Midbrain (tissue), 1 donor: ENCODE measurements around the gene EPHA8.

Source experiments
- DNase-seq: peaks from one replicate; lab custom pipeline; 2025; lab: John Stamatoyannopoulos, UW

EPHA8 gene

DNA sequence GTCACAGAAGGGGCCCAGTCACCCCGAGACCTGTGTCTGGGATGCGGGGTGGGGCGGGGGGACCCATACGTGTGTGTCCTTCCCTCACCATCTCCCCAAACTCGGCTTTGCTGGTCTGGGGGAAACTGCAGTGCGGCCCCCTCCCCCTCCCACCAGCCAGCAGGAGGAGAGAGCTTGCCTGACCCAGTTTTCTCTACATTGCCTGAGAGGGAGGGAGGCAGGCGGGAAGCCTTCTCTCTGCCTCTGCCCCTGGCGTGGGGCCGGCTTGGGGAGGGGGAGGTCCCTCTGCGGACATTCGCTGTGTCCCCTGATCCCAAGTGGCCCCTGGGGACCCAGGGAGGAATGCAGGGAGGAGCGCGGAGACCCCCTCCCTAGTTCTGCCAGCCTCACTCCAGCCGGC, 3.9 kb downstream of the EPHA8 start:
- no peak for DNase-seq

DNA sequence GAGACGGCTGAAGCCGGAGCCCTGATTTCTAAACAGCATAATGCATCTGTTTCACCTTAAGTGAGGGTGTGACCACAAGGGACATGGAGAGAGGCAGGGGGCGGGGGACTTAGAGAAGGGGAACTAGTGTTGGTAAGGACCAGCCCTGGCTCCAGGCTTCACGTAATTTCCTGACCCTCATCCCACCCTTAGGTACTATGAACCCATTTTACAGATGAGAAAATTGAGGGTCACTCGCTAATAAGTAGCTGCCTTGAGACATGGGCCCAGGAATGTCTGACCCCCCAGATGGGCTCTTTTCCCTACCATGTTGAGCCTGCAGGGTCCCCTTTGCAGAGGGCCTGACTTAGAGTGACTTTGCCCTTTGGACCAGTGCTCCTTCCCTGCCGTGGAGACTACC, 4.7 kb downstream of the EPHA8 start:
- no peak for DNase-seq

DNA sequence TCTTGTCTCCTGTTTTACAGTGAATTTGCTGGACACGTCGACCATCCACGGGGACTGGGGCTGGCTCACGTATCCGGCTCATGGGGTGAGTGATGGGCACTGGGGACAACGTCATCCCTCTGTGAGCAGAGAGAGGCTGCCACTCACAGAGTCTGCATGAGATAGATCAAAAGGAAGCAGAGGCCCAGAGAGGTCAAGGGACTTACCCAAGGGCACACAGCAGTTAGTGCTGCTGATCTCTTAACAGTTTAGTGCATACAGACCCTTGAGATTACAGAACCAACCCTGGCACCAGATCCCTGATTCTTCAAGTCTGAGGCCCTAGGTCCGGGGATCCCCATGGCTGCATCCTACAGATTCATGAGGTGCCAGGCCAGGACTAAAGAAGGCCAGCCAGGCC, 6.0 kb downstream of the EPHA8 start:
- no peak for DNase-seq

DNA sequence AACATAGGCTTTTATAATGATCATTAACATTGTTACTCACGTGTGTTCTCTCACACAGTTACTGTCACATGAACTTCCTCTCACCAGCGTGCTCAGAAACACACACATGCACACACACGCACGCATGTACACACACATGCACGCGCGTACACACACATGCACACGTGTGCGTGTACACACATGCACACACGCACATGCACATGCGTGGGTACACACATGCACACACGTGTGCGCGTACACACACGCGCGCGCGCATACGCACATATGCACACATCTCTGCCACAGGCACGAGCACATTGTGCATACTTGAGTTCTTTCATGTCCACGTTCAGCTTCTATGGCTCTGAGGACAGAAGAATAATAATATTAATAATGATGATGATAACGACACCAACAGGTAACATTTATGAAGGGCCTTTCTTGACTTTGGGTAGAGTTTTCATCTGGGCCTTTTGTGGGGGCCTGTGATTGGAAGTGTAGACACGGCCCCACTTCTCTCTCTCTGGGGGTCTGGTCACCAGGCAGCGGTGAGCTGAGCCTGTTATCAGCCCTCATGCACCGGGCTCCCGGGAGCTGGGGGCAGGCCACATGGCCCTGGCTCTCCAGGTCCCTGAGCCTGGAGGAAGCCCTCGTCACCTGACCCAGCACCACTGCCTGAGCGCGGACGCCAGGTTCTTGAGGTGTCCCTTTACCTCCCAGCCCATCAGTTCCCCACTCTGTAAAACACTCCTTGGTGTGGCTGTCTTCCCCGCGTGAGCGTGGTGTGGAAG, 7.0 kb downstream of the EPHA8 start:
- no peak for DNase-seq

DNA sequence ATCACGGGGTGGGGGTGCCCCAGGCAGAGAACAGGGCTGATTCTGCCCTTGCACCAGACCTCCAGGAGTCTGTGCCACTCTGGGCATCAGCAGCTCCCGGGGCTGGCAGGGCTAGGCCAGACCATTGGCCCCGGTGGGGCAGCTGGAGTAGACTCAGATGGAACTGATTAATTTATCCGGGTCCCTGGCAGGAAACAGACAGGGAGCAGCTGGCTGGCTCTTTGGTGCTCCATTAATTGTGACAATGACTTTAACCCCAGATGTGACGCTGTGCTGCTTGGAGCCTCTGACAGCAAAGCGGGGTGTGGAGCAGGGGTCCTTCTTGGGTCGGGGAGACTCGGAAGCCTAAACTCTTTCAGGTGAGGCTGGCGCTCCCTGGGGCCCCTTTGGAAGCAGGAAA, 9.5 kb downstream of the EPHA8 start:
- DNase-seq: no peak

DNA sequence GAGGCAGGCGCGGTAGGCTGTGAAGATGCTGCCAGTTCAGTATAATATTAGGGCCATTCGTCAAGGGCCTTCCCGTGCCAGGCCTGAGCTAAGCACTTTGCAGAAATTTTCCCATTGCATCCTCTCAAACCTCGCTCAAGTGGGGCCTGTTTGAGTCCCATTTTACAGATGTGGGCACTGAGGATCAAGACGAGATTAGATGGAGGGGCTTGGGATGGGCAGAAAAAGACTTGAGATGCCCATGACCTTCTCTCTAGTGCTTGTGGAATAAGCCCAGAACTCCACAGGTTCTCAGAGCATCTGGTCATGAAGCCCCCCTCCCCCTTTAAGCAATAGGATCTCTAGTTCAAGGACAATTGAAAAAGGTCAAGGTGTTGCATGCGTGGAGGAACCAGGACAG, 9.9 kb downstream of the EPHA8 start:
- no peak for DNase-seq

DNA sequence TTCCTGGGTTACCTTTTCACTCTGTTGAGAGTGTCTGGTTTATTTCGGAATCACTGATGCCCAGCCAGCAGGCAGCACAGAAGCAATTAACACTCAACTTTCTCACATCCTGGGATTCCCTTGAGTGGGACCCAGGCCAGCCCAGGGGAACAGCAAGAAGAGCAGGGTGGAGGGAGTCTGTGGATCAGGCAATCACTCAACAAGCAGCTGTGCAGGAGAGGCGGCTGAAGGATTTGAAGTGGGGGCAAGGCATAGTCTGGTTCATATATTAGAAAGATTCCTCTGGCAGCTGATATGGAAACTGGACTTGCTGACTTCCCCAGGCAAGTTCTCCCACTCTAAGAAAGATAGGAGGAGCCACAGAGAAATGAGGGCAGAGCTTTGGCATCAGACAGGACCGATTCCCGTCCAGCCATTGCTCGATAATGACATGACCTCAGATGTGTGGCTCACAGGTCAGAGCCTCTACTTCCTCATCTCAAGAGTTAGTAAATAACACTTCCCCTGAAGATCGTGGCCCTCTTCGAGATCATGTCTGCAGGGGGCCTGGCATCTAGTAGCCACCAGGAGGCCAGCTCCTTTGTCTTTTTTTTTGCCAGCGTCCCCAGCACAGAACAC, 12.4 kb downstream of the EPHA8 start:
- DNase-seq: no peak

DNA sequence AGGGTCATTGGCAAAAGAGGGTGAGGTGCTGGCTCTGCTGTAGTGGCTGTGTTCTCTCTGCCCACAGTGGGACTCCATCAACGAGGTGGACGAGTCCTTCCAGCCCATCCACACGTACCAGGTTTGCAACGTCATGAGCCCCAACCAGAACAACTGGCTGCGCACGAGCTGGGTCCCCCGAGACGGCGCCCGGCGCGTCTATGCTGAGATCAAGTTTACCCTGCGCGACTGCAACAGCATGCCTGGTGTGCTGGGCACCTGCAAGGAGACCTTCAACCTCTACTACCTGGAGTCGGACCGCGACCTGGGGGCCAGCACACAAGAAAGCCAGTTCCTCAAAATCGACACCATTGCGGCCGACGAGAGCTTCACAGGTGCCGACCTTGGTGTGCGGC, 12.9 kb downstream of the EPHA8 start:
- no peak for DNase-seq

DNA sequence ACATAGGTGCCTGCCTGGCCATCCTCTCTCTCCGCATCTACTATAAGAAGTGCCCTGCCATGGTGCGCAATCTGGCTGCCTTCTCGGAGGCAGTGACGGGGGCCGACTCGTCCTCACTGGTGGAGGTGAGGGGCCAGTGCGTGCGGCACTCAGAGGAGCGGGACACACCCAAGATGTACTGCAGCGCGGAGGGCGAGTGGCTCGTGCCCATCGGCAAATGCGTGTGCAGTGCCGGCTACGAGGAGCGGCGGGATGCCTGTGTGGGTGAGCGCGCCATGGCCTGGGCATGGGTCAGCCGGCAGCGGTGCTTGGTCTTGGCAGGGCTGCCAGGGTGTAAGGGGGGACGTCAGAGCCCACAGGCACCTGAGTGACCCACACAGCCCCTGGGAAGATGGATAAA, 13.3 kb downstream of the EPHA8 start:
- no peak for DNase-seq

DNA sequence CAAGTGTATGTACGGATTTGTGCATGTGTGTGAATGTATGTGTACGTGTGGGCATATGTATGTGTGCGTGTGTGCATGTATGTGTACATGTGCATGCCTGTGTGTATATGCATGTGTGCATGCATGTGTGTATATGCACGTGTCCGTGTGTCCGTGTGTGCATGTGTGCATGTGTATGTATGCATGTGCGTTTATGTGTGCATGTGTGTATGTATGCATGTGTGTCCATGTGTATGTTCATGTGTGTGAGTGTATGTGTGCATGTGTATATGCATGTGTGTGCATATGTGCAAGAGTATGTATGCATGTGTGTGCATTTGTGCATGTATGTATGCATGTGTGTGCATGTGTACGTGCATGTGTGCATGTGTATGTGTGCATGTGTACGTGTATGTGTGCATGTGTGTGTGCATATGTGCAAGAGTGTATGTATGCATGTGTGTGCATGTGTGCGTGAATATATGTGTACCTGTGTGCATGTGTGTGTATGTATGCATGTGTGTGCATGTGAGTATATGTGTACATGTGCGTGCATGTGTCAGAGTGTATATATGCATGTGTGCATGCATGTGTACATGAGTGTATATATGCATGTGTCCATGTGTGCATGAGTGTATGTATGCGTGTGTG, 15.6 kb downstream of the EPHA8 start:
- DNase-seq: no peak

DNA sequence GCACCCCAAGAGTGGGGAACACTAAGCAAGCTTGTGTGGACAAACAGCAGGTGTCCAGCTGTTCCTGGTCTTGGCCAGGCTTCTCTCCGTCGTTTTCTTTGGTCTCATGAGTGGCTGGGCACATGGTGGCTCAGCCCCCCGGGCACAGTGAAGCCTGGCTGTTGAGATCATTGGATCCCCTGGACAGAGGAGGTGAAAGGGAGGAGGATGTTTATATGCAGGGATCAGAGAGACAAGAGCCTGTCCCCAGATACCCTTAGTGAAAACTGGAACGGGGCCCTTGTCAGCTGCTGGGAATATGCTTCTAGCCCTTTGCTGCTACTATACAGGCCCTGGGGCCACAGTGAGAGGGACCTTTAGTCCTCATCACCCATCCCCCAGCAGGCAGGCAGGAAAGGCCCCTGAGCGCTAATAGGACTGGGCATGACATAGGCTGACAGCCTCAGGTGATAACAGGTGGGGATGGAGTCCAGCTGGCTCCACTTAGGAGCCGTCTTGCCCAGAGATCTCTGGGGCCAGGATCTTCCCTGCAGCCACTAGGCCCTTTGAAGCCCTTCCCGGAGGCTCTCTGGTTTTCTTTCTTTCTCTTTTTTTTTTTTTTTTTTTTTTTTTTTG, 16.4 kb downstream of the EPHA8 start:
- no peak for DNase-seq

DNA sequence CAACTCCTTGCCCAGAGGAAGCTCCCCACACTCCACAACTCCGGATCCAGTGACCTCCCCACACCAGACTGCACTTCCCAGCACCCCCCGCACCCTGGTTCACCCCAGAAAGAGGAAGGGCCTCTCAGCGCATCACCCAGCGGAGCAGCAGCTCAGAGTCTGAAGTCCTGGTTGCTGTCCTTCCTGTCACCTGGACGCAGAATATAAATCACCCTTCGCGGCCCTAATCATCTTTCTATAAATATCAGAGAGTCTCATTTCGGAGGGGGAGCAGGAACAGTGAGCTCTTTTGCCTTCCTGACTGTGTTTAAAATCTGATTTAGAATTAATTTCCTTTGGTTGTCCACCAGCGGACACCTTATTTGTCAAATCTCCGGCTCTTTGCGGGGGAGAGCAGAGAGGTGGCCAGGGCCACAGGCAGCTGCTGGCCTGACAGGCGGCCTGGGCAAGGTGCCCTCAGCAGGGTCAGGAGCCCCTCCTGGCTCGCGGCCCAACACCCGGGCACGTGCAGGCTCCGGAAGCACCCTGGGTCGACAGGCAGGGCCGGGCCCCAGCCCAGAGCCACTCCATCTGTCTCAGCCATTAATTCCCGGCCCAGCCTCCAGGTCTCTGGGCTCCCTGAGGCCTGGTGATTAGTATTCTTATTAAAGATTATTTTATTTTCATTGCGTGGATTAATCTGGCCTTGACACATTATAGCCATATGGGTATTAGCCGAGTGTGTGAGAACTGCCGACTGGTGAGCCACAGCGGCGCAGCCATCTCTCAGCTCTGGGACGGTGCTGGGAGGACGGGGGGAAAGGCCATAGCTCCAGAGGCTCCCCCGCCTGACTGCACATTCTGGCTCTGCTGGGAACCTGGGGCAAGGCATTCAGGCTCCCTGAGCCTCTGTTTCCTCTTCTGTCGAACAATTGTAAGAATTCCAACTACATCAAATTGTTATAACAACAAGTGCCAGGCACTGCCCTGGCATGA, 19.7 kb downstream of the EPHA8 start:
- no peak for DNase-seq

DNA sequence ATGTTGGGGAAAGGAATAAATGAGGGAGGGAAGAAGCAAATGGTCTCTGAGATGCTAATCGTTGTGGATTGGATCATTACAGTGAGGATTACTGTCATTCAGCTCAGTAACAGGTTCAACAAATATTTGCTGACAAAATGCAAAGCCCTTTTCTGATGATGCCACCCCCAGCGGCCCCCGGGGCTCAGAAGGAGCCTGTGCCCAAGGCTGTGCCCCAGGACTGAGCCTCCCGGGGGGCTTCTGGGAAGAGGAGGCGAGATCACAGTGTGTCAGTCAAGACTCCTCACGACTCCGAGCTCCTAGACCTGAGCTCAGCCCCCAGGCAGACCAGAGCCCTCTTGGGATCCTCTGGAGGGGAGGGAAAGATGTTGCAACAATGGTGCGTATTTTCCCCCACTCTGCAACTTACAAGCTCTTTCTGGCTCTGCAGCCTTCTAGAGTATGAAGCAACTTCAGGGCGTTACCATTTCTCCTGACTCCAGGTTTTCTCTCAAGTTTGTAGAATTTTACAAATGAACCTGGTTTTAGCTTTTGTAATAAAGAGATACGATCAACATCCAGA, 20.8 kb downstream of the EPHA8 start:
- DNase-seq: no peak

DNA sequence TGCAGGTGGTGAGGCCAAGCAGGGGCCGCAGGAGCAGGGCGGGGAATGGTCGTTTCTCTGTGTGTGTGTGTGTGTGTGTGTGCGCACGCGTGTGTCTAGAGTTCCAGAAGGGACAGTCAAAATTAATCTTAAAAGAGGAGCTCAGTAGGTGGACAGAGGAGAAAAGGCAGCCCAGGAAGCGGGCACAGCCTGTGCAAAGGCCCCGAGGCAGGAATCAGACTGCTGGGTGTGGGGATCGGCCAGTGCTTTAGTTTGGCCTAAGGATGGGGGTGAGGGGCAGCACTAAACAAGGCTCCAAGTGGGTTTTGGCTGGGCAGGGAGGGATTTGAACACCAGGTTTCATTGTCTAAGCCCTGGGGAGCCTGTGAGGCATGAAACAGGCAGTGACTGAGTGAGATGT, 21.7 kb downstream of the EPHA8 start:
- no peak for DNase-seq

DNA sequence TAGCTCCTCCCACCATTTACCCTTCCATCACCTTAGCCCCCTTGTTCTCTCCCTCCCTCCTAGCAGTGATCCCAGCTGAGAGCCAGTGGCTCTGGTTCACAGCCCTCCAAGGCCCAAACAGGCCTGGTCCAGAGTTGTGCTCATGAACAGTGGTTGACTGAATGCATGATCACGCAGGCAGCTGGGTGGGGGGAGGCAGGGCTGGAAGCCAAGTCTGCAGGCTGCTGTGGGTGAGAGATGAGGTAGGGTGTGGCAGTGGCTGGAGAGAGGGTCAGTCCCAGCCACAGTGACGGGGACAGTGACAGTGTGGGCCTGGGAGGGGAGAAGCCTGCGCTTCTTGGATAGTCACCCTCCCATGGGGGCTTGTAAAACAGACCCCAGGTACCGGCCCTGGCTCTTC, 22.2 kb downstream of the EPHA8 start:
- no peak for DNase-seq

DNA sequence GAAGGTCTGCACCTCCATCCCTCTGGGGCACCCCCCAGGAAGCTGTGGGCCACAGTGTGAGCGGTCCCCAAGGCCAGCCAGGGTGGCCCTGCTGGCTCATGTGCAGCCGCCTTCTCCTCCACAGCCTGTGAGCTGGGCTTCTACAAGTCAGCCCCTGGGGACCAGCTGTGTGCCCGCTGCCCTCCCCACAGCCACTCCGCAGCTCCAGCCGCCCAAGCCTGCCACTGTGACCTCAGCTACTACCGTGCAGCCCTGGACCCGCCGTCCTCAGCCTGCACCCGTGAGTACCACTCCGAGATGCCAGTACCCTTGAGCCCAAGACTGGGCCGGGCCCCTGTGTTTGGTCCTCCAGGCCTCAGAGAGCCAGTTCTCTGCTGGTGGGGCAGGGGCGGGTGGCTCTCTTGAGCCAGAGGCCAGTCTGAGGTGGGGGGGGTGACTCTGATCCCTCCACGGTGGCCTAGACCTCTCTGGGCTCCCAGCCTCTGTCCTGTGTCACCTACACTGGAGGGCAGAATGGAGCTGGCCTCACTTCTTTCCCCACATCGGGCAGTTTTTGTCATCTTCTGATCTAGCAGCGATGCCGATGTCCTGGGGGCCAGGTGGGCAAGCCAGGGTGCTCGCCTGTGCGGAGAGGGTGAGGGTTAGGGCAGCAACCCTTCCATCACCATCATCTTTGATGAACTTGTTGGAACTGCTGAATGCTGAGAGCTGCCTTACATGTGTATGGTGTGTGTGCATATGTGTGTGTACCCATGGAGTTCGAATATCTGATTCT, 23.3 kb downstream of the EPHA8 start:
- no peak for DNase-seq

DNA sequence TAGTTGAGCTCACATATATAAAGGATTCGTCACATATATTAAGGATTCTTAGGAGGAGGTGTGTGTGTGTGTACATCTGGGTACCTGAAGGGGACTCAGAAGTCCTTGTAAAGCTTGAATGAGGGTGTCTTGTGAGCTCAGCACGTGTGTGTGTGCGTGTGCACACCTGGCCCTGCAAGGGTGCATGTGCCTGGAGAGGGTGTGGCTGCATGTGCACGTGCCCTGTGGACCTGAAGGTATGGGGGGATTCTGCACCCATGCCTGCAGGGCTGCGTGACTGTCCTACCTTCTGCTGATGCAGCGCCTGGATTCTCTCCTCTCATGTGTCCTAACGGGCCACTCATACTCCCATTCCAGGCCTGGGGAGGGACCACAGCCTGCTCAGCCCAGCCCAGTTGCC, 24.0 kb downstream of the EPHA8 start:
- no peak for DNase-seq

DNA sequence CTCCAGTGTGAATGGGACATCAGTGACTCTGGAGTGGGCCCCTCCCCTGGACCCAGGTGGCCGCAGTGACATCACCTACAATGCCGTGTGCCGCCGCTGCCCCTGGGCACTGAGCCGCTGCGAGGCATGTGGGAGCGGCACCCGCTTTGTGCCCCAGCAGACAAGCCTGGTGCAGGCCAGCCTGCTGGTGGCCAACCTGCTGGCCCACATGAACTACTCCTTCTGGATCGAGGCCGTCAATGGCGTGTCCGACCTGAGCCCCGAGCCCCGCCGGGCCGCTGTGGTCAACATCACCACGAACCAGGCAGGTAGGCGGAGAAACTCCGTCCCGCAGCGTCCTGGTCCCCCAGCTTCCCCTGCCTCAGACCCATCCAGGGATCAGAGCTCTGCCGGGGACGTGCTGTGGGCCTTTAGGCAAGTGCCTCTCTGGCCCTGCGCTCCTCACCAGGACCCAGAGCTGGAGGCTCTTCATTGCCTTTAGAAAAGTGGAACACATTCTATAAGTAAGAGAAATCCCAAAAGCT, 25.7 kb downstream of the EPHA8 start:
- DNase-seq: no peak

DNA sequence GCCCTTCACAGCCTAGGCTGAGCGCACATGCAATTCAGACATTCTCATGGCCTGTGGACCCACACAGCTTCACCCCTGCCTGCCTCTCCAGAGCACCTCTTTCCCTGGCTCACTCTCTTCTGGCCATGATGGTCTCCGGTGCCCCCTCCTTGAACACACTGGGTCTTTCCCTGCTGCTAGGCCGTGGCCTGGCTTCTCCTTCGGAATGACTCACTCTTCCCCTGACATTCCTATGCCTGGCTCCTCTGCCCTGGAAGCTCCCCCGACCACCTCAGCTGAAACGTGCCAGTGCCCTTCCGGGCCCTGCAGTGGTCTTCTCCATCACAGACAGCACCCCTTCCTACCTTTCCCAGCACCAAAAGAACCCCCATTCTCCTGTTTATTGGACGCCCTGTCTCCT, 28.3 kb downstream of the EPHA8 start:
- no peak for DNase-seq

DNA sequence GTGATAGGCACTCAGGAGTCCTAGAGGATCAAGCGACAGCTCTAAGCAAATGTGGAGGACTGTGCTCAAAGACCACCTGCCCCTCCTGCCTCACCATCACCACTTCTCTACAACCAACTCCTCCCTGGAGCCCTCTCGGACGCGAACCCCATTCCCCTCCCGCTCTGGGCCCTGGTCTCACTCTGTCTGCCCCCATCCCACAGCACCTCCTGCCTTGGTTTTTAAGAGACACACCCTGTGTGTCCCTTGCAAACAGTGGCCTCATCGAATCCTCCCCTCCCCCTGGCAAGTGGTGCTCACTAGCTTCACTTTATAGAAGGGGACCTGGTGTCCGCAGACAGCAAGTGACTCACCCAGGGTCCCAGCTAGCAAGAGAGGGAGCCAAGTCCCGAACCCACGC, 28.8 kb downstream of the EPHA8 start:
- no peak for DNase-seq
